ENCODE data around the gene LARGE1. TPM values are rescaled to one million over a fixed set of nuclear protein-coding genes. Genes with fewer than 3 reads are reported as not detected.

The LARGE1 gene
- total and polyA plus RNA-seq, 10 donors: 1.9 to 35.8 (median 22.8) TPM

- no peak for DNase-seq
- intact Hi-C loops (cut with DNase I; ENCODE audit: low total_unique reads): no loop called here
- Histone ChIP-seq H3K9me3 (peaks cover 0 to 10% (median 2%) of the 10 kb centered on the region in 8 donors), H3K27ac (no peak overlapping the region), H3K27me3 (replicated peaks in 1 of 7) (no peaks in the 10 kb centered on the region), H3K4me3 (no peak overlapping the region), H3K4me1 (no peaks in the 10 kb centered on the region), H3K36me3 (no peaks in the 10 kb centered on the region)
- WGBS, 5 donors: 85 to 90% (median 86%) methylated on average over 11 of the region's 11 CpGs
- TF ChIP-seq POLR2A (IDR thresholded peaks at IDR 0.05): no peak
- no peak for TF ChIP-seq POLR2AphosphoS5 (IDR thresholded peaks at IDR 0.05)
- TF ChIP-seq CTCF (IDR thresholded peaks at IDR 0.05 in 8 of 11, conservative IDR thresholded peaks at IDR 0.05 in 3 of 11): no peak
Observed at GRCh38 chr22:33678523-33678922, 241.8 kb downstream of the LARGE1 start.

GRCh38 chr22:33677536-33677935 lies 242.7 kb downstream of the LARGE1 start:
- intact Hi-C loops (cut with DNase I; ENCODE audit: low total_unique reads): no loop called here
- DNase-seq: no peak
- TF ChIP-seq POLR2A (IDR thresholded peaks at IDR 0.05): no peak
- no peak for TF ChIP-seq POLR2AphosphoS5 (IDR thresholded peaks at IDR 0.05)

DNA sequence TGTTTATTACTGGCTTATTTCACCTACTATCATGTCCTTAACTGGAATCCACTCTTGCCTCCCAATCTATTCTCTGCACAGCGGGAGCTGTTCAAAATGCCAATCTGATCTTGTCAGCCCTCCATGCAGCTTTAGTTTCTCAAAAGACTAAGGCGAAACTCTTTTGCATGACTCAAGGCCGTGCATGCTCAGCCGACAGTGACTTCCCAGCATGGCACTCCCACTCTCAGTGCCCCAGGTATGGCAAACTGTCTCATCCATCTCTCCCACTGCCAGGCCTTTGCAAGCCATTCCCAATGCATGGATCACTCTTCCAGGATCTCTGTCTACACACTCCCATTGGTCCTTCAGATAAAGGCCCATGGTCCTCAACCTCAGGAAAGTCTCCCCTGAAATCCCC lies 245.9 kb downstream of the LARGE1 start:
- H3K27ac ChIP-seq: no peak overlapping the region
- H3K27me3 ChIP-seq (replicated peaks in 1 of 7): no peaks in the 10 kb centered on the region
- TF ChIP-seq POLR2A (IDR thresholded peaks at IDR 0.05) (no peak), POLR2AphosphoS5 (IDR thresholded peaks at IDR 0.05) (no peak), CTCF (IDR thresholded peaks at IDR 0.05 in 8 of 11, conservative IDR thresholded peaks at IDR 0.05 in 3 of 11) (no peak)
- peaks cover 0 to 6% (median 5%) of the 10 kb centered on the region in 6 donors for H3K4me1 ChIP-seq
- DNase-seq: no peak
- H3K36me3 ChIP-seq: no peaks in the 10 kb centered on the region
- peaks cover 0 to 7% (median 0%) of the 10 kb centered on the region in 8 donors for H3K9me3 ChIP-seq
- H3K4me3 ChIP-seq: no peak overlapping the region
- intact Hi-C loops (cut with DNase I; ENCODE audit: low total_unique reads): no loop called here
- WGBS, 5 donors: 67 to 97% (median 86%) methylated on average over 4 of the region's 4 CpGs

More at GRCh38 chr22:33677536-33677935, 242.7 kb downstream of the LARGE1 start:
- WGBS, 5 donors: 67 to 89% (median 79%) methylated on average over 4 of the region's 4 CpGs
- no peaks in the 10 kb centered on the region for H3K36me3 ChIP-seq
- H3K27ac ChIP-seq: no peak overlapping the region
- H3K9me3 ChIP-seq: peaks cover 0 to 7% (median 0%) of the 10 kb centered on the region in 8 donors
- H3K4me3 ChIP-seq: no peak overlapping the region
- no peaks in the 10 kb centered on the region for H3K4me1 ChIP-seq
- no peaks in the 10 kb centered on the region for H3K27me3 ChIP-seq (replicated peaks in 1 of 7)

GRCh38 chr22:33669746-33670145 lies 250.5 kb downstream of the LARGE1 start:
- 33 to 61% (median 48%) methylated on average over 2 of the region's 2 CpGs for WGBS, 5 donors
- TF ChIP-seq POLR2AphosphoS5 (IDR thresholded peaks at IDR 0.05) (no peak), CTCF (IDR thresholded peaks at IDR 0.05 in 8 of 11, conservative IDR thresholded peaks at IDR 0.05 in 3 of 11) (no peak)
- no peaks in the 10 kb centered on the region for H3K27me3 ChIP-seq (replicated peaks in 1 of 7)
- no peaks in the 10 kb centered on the region for H3K36me3 ChIP-seq
- H3K4me1 ChIP-seq: peaks cover 0 to 20% (median 7%) of the 10 kb centered on the region in 6 donors
- no peak overlapping the region for H3K27ac ChIP-seq
- DNase-seq: no peak
- no peak overlapping the region for H3K4me3 ChIP-seq
- intact Hi-C loops (cut with DNase I; ENCODE audit: low total_unique reads): no loop called here
- H3K9me3 ChIP-seq: peaks cover 0 to 7% (median 0%) of the 10 kb centered on the region in 8 donors
